ENCODE data around the gene OSR1.

The OSR1 gene

GRCh38 chr2:19301706-19302105 is 56.7 kb downstream of the OSR1 start:
- TF ChIP-seq CTCF (IDR thresholded peaks at IDR 0.05; ENCODE audit: control insufficient read depth, insufficient read depth, low read depth, low read length, missing control alignments) = no peak
- H3K4me3 ChIP-seq (ENCODE audit: control insufficient read depth, low read depth, low read length) = no peak overlapping the region
- DNase-seq (ENCODE audit: low read depth) = no peak
